Right lobe of liver (tissue), 6 donors: ENCODE results near the gene ANKS1B. TPM values are rescaled to one million over a fixed set of nuclear protein-coding genes. Genes with fewer than 3 reads are reported as not detected.

Experiments
- ATAC-seq, 4 donors: fragments of 200-7000 bp; cut with Tn5 transposase; one replicate each; pipeline ENCODE4 v1.9.1; 2020; ENCODE audit warnings: mild to moderate bottlenecking in 4 of 4, moderate library complexity in 4 of 4
- DNase-seq, 3 donors: peaks; one replicate each; pipeline ENCODE4 v3.0.0-alpha.2; 2020
- H3K27ac ChIP-seq, 3 donors: fragments of 200-600 bp; one replicate each; pipeline ENCODE4 v1.8.0; 2022
- H3K27me3 ChIP-seq, 2 donors: fragments of 200-600 bp; one replicate each; pipeline ENCODE4 v1.8.0; 2022
- H3K36me3 ChIP-seq, 4 donors: fragments of 200-600 bp; sonication (generic) in 1 of 4; one replicate each; pipeline versions ENCODE4 v1.5.1 to v1.8.0; 2017 to 2022; ENCODE audit warnings: control low read depth in 1 of 4
- H3K4me1 ChIP-seq, 4 donors: fragments of 200-600 bp; sonication (generic) in 1 of 4; one replicate each; pipeline versions ENCODE4 v1.5.1 to v1.8.0; 2017 to 2022; ENCODE audit warnings: control low read depth in 1 of 4
- H3K4me3 ChIP-seq, 3 donors: fragments of 200-600 bp; one replicate each; pipeline ENCODE4 v1.8.0; 2022
- H3K9me3 ChIP-seq, 4 donors: fragments of 200-600 bp; sonication (generic) in 1 of 4; one replicate each; pipeline versions ENCODE4 v1.5.1 to v1.8.0; 2017 to 2022; ENCODE audit warnings: control low read depth in 1 of 4
- POLR2A ChIP-seq: fragments of 450-650 bp; IDR thresholded peaks from one replicate; pipeline ENCODE4 v1.6.1; 2017; ENCODE audit warnings: antibody characterized with exemption, mild to moderate bottlenecking
- WGBS: methylation state at CpG from one replicate; pipeline ENCODE4 v1.1.6; 2018; ENCODE audit warnings: low coverage, low lambda C conversion rate; ENCODE audit not compliant: insufficient coverage; ENCODE audit errors: missing lambda C conversion rate; 5-methylcytosine and 5-hydroxymethylcytosine counted together
- intact Hi-C, 2 donors: fragments of 100-400 bp; cut with DNase I; formaldehyde crosslinking; loops; one replicate each; pipeline versions ENCODE4 v1.11.2 to v1.14.1; 2022
- total RNA-seq, 6 experiments: library from RNA; depleted of rRNA in 2 of 6; stranded (reverse); fragments of >200 nt in 2 of 6; fragmentation: NEBNext Ultra II Directional in 3 of 6; extraction: Animal tissue kit (Norgen Biotek cat#: 25700) in 3 of 6; gene quantifications; one replicate each; pipeline versions ENCODE4 v1.1.0 to v1.2.4, GENCODE V29; 2016 to 2023
- TF ChIP-seq, protein P1 (sequence below), 4 donors: fragments of 200-600 bp in 3 of 4; fragments of 450-650 bp in 1 of 4; IDR thresholded peaks; one replicate each; pipeline versions ENCODE4 v1.5.1 to v1.8.0; 2016 to 2022; ENCODE audit warnings: antibody characterized with exemption in 4 of 4, mild to moderate bottlenecking in 2 of 4
- donor health status: DM: no; HTN: yes; CAD: no.
- donor health status: DM: no; HTN: no; CAD: no.
- donor health status: DM: no; HTN: no; CAD: no.
- donor health status: DM: no; HTN: yes; CAD: no.
- donor health status: DM: no; HTN: yes; CAD: no.

Gene ANKS1B
- total RNA-seq, 6 experiments from 2014 or later: 0.17 to 1.9 (median 0.44) TPM; not detected in 1

DNA sequence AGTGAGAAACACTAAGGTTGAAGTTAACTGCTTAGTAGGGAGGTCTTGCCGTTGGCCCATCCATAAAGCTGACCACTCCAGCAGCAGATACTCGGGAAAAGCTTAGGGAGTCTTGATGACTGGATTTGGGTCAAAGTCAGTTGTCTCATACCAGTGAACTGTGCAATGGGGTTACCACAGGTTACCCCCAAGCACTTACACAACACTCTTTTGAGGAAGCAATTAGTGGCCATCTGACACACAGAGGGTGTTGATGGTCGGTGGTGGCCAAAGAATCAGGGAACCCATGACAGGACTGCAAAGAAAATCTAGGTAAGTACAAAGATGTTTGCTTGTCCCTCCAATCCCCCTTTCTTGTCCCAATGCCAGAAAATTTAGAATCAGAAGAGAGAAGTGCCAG lies 929.4 kb downstream of the ANKS1B start:
- Histone ChIP-seq H3K27ac (no peak overlapping the region), H3K9me3 (no peaks in the 10 kb centered on the region), H3K4me1 (peaks cover 0 to 13% (median 0%) of the 10 kb centered on the region in 4 donors), H3K27me3 (no peaks in the 10 kb centered on the region), H3K36me3 (no peaks in the 10 kb centered on the region), H3K4me3 (no peak overlapping the region)
- intact Hi-C loops: no loop called here
- no peak for DNase-seq
- WGBS: 48% methylated on average over 3 of the region's 3 CpGs
- peak; percentile 57 to 76 (median 66) for ATAC-seq
- TF ChIP-seq, protein P1, sequence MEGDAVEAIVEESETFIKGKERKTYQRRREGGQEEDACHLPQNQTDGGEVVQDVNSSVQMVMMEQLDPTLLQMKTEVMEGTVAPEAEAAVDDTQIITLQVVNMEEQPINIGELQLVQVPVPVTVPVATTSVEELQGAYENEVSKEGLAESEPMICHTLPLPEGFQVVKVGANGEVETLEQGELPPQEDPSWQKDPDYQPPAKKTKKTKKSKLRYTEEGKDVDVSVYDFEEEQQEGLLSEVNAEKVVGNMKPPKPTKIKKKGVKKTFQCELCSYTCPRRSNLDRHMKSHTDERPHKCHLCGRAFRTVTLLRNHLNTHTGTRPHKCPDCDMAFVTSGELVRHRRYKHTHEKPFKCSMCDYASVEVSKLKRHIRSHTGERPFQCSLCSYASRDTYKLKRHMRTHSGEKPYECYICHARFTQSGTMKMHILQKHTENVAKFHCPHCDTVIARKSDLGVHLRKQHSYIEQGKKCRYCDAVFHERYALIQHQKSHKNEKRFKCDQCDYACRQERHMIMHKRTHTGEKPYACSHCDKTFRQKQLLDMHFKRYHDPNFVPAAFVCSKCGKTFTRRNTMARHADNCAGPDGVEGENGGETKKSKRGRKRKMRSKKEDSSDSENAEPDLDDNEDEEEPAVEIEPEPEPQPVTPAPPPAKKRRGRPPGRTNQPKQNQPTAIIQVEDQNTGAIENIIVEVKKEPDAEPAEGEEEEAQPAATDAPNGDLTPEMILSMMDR (IDR thresholded peaks at IDR 0.05): no peak
- no peak for TF ChIP-seq POLR2A

DNA sequence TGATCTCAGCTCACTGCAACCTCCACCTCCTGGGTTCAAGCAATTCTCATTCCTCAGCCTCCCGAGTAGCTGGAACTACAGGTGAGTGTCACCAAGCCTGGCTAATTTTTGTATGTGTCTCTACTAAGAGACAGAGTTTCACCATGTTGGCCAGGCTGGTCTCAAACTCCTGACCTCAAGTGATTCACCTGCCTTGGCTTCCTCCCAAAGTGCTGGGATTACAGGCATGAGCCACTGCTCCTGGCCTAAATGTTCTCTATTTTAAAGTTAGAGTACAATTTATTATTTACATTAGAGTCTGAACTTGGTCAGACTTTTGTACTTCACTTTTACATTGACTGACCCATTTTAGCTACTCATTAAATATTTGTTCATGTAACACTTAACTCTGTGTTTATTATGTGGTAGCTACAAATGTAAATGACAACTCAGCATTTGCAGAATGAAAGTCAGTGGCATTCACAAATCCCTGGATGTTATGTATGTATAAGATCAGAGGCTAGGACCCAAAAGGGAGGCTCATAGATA lies 930.1 kb downstream of the ANKS1B start:
- WGBS: 33% methylated on average over 1 of the region's 1 CpG

DNA sequence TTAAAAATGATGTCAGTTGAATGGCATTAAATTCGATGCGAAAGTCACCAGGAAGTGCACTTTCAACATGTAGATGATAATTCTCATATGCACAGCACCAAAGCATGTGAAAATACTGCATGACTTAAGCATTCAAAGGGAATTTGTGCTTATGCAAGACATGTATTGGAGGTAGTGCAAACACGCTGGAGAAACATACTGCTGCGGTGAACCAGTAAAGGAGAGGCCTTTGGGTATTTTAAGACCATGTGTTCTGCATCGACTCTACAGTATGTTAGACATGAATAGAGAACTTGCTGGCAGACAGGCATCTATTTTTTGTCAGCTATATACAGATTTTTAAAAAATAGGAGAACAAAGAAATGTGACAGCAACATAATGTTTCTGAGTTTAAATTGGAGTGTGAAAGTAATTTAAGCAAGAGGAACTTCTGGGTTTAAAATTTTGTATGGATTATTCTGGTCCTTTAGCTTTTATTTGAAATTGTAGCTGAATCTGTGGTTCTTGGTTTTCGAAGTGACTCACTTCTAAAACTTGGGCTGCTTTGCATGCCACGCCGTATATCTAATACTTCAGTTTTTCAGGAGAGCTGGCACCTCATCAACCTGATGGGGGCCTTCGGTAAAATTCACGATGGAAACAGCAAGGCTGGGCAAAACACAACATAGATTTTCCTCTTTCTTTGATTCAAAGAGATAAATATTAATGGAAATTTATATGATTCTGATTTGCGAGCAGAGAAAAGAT lies 930.9 kb downstream of the ANKS1B start:
- H3K9me3 ChIP-seq: no peaks in the 10 kb centered on the region
- peaks cover 0 to 13% (median 0%) of the 10 kb centered on the region in 4 donors for H3K4me1 ChIP-seq
- intact Hi-C loops: no loop called here
- WGBS: 82% methylated on average over 11 of the region's 11 CpGs
- DNase-seq (no peak), ATAC-seq (no peak)
- no peaks in the 10 kb centered on the region for H3K27me3 ChIP-seq
- H3K27ac ChIP-seq: no peak overlapping the region
- no peak for TF ChIP-seq POLR2A
- TF ChIP-seq, protein P1 (IDR thresholded peaks at IDR 0.05): no peak
- H3K36me3 ChIP-seq: no peaks in the 10 kb centered on the region
- no peak overlapping the region for H3K4me3 ChIP-seq

More for the DNA sequence above, 930.1 kb downstream of the ANKS1B start:
- Histone ChIP-seq H3K4me3 (no peak overlapping the region), H3K4me1 (peaks cover 0 to 13% (median 0%) of the 10 kb centered on the region in 4 donors), H3K27ac (no peak overlapping the region), H3K27me3 (no peaks in the 10 kb centered on the region), H3K36me3 (no peaks in the 10 kb centered on the region), H3K9me3 (no peaks in the 10 kb centered on the region)
- TF ChIP-seq, protein P1 (IDR thresholded peaks at IDR 0.05): no peak
- TF ChIP-seq POLR2A: no peak
- intact Hi-C loops: no loop called here
- ATAC-seq (peak in 3 of 4 donors; percentile 24 to 71 (median 52)), DNase-seq (peak in 1 of 3 donors; percentile 65)

DNA sequence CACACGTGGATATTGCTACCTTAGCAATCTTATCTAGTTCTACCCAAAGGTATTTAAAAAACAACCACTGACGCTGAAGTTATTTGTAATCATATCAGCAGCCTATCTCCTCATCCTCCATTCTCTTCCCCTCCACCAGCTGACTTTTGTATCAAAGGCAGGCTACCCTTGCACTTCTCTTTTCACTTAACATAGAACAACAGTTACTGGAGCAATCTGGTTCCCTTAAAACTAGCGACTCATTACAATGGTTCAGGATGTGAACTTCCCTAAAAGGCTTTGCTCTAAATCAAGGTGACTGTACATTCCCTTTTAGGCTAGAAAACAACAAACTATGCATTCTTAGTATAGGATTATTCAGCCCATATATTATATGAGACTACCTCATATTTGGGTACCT lies 935.0 kb downstream of the ANKS1B start:
- DNase-seq: no peak

More for the DNA sequence above, 935.0 kb downstream of the ANKS1B start:
- WGBS: 23% methylated on average over 3 of the region's 3 CpGs
- Histone ChIP-seq H3K9me3 (no peaks in the 10 kb centered on the region), H3K4me3 (no peak overlapping the region), H3K27me3 (no peaks in the 10 kb centered on the region), H3K4me1 (peaks cover 0 to 6% (median 0%) of the 10 kb centered on the region in 4 donors), H3K36me3 (no peaks in the 10 kb centered on the region), H3K27ac (no peak overlapping the region)
- intact Hi-C loops: no loop called here
- TF ChIP-seq, protein P1 (IDR thresholded peaks at IDR 0.05): no peak
- TF ChIP-seq POLR2A: no peak
- peak in 3 of 4 donors; percentile 16 to 69 (median 25) for ATAC-seq
